ENCODE measurements around the gene CYP2D6.

- TF ChIP-seq CTCF (IDR thresholded peaks at IDR 0.05) (no peak), POLR2A (IDR thresholded peaks at IDR 0.05) (no peak), EP300 (IDR thresholded peaks at IDR 0.05) (no peak), POLR2AphosphoS5 (IDR thresholded peaks at IDR 0.05) (no peak)
Observed at GRCh38 chr22:42160830-42161696, 30.5 kb upstream of the CYP2D6 start.
